Glutamatergic neuron (in vitro differentiated cells): ENCODE measurements around the gene ZNF597. TPM values are rescaled to one million over a fixed set of nuclear protein-coding genes. Genes with fewer than 3 reads are reported as not detected.

Experiments
- DNase-seq: peaks from one replicate; pipeline ENCODE4 v3.0.0; 2022
- H3K27ac Mint-ChIP-seq: one replicate; pipeline ENCODE4 v1.8.0; 2020; ENCODE audit warnings: mild to moderate bottlenecking, mixed read lengths, inconsistent platforms; ENCODE audit not compliant: unreplicated experiment
- H3K27me3 Mint-ChIP-seq: one replicate; pipeline ENCODE4 v1.8.0; 2020; ENCODE audit warnings: mild to moderate bottlenecking, moderate library complexity, mixed read lengths, inconsistent platforms; ENCODE audit not compliant: unreplicated experiment
- H3K36me3 Mint-ChIP-seq: one replicate; pipeline ENCODE4 v1.8.0; 2020; ENCODE audit warnings: mild to moderate bottlenecking, mixed read lengths, inconsistent platforms; ENCODE audit not compliant: unreplicated experiment
- H3K4me1 Mint-ChIP-seq: one replicate; pipeline ENCODE4 v1.8.0; 2020; ENCODE audit warnings: mild to moderate bottlenecking, low read depth, mixed read lengths, inconsistent platforms; ENCODE audit not compliant: unreplicated experiment
- H3K4me3 Mint-ChIP-seq: one replicate; pipeline ENCODE4 v1.8.0; 2020; ENCODE audit warnings: mild to moderate bottlenecking, mixed read lengths, inconsistent platforms; ENCODE audit not compliant: unreplicated experiment
- H3K9me3 Mint-ChIP-seq: one replicate; pipeline ENCODE4 v1.8.0; 2020; ENCODE audit warnings: mild to moderate bottlenecking, moderate library complexity, mixed read lengths, inconsistent platforms; ENCODE audit not compliant: unreplicated experiment
- total RNA-seq: library from RNA; stranded (reverse); fragmentation: NEBNext Ultra II Directional; extraction: Animal tissue kit (Norgen Biotek cat#: 25700); gene quantifications from one replicate; pipeline ENCODE4 v1.2.1, GENCODE V29; 2021; ENCODE audit not compliant: unreplicated experiment
- TF ChIP-seq, protein P1 (sequence below): fragments of 200-600 bp; sonication (generic); IDR thresholded peaks from one replicate; pipeline ENCODE4 v1.5.0; 2021; ENCODE audit not compliant: partially characterized antibody, unreplicated experiment

Gene ZNF597
- total RNA-seq, 1 donor from 2014 or later: 1.9 TPM

DNA sequence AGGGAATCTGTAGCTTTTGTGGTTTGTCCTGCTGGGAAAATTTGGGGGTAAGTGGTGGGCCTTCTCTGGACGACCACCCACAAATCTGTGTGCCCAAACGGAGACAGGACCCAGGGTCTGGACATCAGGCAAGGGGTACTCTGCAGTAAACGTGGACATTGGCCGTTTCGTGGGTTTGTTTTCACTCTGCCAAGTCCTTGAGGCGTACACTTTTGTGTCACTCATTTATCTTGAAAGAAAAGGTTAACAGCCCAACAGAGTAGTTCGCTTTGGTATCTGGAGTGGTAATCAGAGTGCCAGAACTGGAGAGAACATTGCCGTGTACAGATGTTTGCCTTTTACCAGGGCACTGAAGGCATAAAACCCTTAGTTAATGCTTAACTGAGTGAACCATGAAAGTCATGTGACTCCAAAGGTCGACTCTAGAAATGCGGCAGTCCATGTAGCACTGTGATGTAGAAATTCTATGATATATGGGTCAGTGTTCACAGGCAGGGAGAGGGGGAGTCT, 15.6 kb upstream of the ZNF597 start:
- Mint-ChIP-seq H3K27ac (peak overlapping the region; percentile 83), H3K36me3 (no peaks in the 10 kb centered on the region), H3K4me1 (peaks cover 22% of the 10 kb centered on the region), H3K9me3 (peaks cover 12% of the 10 kb centered on the region), H3K4me3 (peak overlapping the region; percentile 90), H3K27me3 (peaks cover 11% of the 10 kb centered on the region)
- TF ChIP-seq, protein P1, sequence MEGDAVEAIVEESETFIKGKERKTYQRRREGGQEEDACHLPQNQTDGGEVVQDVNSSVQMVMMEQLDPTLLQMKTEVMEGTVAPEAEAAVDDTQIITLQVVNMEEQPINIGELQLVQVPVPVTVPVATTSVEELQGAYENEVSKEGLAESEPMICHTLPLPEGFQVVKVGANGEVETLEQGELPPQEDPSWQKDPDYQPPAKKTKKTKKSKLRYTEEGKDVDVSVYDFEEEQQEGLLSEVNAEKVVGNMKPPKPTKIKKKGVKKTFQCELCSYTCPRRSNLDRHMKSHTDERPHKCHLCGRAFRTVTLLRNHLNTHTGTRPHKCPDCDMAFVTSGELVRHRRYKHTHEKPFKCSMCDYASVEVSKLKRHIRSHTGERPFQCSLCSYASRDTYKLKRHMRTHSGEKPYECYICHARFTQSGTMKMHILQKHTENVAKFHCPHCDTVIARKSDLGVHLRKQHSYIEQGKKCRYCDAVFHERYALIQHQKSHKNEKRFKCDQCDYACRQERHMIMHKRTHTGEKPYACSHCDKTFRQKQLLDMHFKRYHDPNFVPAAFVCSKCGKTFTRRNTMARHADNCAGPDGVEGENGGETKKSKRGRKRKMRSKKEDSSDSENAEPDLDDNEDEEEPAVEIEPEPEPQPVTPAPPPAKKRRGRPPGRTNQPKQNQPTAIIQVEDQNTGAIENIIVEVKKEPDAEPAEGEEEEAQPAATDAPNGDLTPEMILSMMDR: no peak
- DNase-seq: no peak

DNA sequence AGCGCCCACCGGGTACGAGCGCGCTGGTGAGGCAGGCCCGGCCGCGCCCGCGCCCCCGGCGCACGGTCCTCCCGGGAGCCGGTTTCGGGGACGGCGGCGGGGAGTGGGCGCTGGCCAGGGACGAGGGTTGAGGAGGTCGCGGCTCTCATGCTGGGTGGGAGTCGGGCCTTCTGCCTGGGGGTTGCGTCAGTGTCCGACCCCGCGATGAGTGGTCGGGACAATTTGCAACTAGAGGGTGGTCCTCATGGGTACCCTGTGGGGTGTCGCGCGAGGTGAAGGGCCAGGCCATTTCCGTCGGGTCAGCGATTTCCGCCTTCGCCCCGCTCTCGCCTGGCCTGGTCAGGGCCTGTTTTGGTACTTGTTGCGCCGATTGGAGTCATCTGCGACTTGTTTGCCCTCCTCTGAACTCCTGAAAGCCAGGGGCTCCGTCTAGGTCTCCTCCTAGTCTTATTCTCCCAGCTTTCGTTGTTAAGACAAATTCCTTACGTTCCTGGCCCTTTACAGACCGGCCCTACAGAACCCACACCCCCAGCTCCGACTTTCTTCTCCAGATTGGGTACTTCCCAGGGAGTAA, 15.1 kb upstream of the ZNF597 start:
- Mint-ChIP-seq H3K36me3 (no peaks in the 10 kb centered on the region), H3K4me1 (peaks cover 22% of the 10 kb centered on the region), H3K4me3 (peak overlapping the region; percentile 90), H3K9me3 (peaks cover 12% of the 10 kb centered on the region), H3K27ac (peak overlapping the region; percentile 83), H3K27me3 (peaks cover 11% of the 10 kb centered on the region)
- peak; percentile 43 for DNase-seq
- TF ChIP-seq, protein P1: peak; percentile 13

DNA sequence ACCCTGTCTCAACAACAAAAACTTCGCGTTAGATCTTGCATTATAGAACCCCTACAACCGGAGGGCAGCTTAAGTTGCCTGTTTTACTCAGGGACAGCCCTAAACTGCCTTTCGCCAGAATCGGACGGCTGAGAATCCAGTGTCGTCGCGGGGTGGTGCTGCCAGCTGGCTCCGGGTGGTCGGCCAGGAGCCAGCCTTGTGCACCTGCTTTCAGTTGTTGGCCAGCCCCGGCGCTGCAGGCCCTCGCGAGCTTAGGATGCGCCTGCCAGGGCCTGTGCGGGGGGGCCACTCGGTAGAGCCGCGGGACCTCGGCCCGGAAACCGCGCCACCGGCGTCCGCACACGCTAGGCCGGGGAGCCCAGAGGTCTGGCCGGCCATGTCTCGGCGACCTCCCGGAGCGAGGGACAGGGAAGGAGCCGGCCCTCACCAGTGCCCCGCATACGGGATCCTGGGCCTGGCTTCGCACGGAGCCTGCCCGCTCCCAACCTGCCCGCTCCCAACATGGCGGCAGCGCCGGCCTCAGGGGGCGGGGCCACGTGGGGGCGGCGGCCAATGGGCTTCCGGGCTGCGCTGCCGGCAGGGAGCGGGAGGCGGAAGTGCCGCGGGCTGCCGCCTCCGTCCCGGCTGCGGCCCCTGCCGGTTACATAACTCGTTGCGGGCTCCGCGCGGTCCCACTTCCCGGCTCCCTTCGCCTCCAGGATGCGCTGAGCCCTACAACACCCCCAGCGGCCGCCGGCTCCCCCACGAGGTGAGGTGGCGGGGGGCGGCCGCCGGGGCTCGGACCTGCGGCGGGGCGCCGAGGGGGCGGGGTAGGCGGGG, 14.3 kb upstream of the ZNF597 start:
- Mint-ChIP-seq H3K4me1 (peaks cover 22% of the 10 kb centered on the region), H3K36me3 (no peaks in the 10 kb centered on the region), H3K27me3 (peaks cover 11% of the 10 kb centered on the region), H3K27ac (peak overlapping the region; percentile 96), H3K4me3 (peak overlapping the region; percentile 85), H3K9me3 (peaks cover 12% of the 10 kb centered on the region)
- peak; percentile 95 for DNase-seq
- TF ChIP-seq, protein P1: peak; percentile 61

DNA sequence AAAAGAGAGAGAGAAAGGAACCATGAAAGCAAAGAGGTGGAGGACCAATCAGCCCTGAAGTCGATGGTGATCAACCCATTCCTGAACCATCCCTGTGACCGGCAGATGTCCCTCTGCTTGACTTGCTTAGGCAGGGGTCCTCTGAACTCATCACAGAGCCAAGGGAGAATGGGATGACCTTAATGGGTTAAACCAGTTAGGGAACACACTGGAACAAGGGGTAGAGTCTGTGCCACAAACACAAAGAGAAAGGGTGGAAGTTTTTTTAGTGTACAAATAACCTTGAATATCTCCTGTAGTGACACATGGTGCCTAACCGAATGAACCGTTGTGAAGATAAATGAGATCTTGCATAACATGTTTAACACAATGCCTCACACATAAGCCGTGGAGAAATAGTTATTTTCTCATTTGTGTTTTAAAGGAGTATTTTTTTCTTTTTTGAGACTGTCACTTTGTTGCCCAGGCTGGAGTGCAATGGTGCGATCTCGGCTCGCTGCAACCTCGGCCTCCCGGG, 11.4 kb upstream of the ZNF597 start:
- Mint-ChIP-seq H3K4me1 (peaks cover 10% of the 10 kb centered on the region), H3K36me3 (peaks cover 3% of the 10 kb centered on the region), H3K27me3 (peaks cover 11% of the 10 kb centered on the region), H3K27ac (no peak overlapping the region), H3K9me3 (peaks cover 12% of the 10 kb centered on the region), H3K4me3 (no peak overlapping the region)
- DNase-seq: no peak
- TF ChIP-seq, protein P1: no peak
